ENCODE measurements around the gene DPPA2.

DPPA2 gene

GRCh38 chr3:109313061-109313460 lies 3.3 kb downstream of the DPPA2 start:
- no peak for DNase-seq

- no peak for DNase-seq
These were observed 18.8 kb downstream of the DPPA2 start for GRCh38 chr3:109297496-109297895.

GRCh38 chr3:109284071-109284470 lies 32.2 kb downstream of the DPPA2 start:
- DNase-seq: no peak

GRCh38 chr3:109278546-109278945 lies 37.8 kb downstream of the DPPA2 start:
- no peak for DNase-seq

GRCh38 chr3:109278141-109278540 lies 38.2 kb downstream of the DPPA2 start:
- no peak for DNase-seq

- no peak for DNase-seq
These were observed 40.5 kb downstream of the DPPA2 start for GRCh38 chr3:109275702-109276293.

- no peak for DNase-seq
These were observed 45.5 kb downstream of the DPPA2 start for GRCh38 chr3:109270779-109271178.

- no peak for DNase-seq
These were observed 46.6 kb downstream of the DPPA2 start for GRCh38 chr3:109269577-109270275.

- DNase-seq: no peak
These were observed 48.1 kb downstream of the DPPA2 start for GRCh38 chr3:109268181-109268580.

- no peak for DNase-seq
These were observed 51.0 kb downstream of the DPPA2 start for GRCh38 chr3:109265295-109265694.

GRCh38 chr3:109257269-109257668 lies 59.0 kb downstream of the DPPA2 start:
- no peak for DNase-seq

GRCh38 chr3:109254770-109255169 lies 61.5 kb downstream of the DPPA2 start:
- DNase-seq: no peak

- DNase-seq: no peak
These were observed 63.7 kb downstream of the DPPA2 start for GRCh38 chr3:109252641-109253040.
